Ammon's horn (tissue), 1 donor: ENCODE data around the gene OR51B2.

Source experiments
- DNase-seq: peaks from one replicate; pipeline ENCODE4 v3.0.0-alpha.2; 2016; ENCODE audit warnings: low spot score

Gene OR51B2

DNA sequence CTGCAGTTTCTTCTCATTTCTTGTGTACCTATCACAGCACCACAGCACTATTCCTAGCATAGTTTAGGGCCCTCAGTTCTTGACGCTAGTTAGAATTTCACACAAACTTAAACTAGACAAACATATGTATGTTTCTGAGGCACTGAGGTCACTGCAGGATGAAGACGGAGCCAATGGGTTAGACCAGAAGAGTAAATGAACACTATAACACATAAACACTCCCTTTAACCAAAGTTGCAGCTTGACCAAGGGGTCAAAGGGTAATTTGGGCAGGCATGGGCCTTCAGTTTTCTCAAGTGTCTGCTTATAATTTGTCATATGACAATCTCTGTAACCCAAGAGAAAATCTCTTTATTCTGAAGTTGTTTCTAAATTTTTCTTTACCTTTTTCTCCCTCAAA is 41.5 kb downstream of the OR51B2 start:
- no peak for DNase-seq

DNA sequence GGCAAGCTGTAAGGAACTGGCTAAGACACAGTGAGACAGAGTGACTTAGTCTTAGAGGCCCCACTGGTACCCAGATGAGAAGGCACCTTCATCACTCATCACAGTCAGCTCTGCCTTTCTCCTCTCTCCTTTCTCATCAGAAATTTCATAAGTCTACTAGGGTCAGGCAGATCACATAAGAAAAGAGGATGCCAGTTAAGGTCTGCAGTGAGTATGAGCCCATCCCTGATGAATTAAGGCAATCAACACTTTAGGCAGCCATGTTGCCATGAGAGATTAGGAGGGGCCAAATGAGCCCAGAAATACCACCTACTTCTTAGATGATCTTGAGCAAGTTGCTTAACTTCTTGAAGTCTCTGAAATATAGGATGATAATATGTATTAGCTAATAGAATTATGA is 42.5 kb downstream of the OR51B2 start:
- no peak for DNase-seq

DNA sequence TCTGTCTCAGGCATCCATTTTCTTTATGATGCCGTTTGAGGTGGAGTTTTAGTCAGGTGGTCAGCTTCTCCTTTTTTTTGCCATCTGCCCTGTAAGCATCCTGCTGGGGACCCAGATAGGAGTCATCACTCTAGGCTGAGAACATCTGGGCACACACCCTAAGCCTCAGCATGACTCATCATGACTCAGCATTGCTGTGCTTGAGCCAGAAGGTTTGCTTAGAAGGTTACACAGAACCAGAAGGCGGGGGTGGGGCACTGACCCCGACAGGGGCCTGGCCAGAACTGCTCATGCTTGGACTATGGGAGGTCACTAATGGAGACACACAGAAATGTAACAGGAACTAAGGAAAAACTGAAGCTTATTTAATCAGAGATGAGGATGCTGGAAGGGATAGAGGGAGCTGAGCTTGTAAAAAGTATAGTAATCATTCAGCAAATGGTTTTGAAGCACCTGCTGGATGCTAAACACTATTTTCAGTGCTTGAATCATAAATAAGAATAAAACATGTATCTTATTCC is 43.5 kb downstream of the OR51B2 start:
- DNase-seq: no peak

DNA sequence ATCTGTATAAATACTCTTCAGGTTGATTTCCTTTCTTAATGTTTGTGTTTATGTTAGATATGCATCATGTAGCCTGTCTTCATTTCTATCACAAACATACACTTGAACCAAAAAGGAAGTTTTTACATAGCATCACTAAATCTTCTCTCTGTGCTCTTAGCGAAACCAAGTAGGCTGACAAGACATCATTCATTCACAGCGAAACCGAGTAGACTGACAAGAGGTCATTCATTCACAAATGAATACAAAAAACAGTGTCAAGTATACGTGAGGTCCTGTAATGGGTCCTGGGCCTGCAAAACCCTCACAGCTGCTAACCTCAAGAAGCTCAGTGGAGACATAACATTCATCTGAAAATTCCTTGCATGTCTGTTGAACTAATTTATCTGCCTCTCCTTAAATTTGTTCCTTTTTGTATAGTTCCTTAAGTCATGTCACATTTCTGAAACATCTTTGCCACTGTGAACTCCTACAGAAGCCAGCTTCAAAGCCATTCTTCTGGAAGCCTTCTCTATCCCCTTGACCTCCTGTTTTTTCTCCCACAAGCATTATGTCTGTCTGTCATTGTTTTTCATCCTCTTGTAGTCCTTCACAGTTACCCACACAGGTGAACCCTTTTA is 44.5 kb downstream of the OR51B2 start:
- no peak for DNase-seq

DNA sequence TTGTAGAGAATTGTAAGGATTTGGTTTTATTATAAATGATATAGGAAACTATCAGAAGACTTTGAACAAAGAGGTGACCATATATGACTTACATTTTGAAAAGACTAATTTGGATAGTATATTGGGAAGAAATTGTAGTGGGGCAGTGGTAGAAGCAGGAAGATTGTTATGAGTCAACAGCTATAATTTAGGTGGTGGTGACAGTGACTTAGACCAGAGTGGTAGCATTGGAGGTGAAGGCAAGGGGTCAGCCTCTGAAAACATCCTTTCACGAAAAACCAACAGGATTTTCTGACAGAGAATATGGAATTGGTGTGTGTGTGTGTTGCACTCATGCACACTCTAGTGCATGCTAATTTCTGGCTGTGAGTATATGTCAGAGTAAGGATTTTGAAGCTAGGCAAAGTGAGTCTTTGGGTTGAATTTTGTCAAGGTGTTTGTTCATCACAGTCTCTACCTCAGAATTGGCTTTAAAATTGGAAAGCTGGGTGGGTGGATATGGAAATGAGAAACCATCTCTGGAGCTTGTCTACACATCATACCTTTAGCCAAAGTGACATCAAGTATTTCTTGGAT is 46.2 kb downstream of the OR51B2 start:
- no peak for DNase-seq

DNA sequence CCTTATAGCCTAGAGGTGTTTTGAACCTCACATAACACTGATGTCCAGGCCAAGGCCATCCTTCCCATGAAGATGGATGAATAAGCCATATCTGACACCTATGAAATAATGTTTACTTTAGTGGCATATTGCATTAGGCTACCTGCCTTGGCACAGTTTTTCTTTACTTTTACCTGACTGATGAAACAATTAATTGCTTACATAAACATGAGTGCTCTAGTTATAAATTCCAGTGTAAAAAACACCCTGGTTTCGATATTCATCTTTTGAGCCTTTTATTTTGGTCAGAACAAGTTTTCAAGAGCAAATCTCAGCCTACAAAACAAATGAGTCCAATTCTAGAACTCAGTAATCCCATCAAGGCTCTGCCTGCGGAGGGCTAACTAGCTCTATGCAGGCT is 47.4 kb downstream of the OR51B2 start:
- DNase-seq: no peak

DNA sequence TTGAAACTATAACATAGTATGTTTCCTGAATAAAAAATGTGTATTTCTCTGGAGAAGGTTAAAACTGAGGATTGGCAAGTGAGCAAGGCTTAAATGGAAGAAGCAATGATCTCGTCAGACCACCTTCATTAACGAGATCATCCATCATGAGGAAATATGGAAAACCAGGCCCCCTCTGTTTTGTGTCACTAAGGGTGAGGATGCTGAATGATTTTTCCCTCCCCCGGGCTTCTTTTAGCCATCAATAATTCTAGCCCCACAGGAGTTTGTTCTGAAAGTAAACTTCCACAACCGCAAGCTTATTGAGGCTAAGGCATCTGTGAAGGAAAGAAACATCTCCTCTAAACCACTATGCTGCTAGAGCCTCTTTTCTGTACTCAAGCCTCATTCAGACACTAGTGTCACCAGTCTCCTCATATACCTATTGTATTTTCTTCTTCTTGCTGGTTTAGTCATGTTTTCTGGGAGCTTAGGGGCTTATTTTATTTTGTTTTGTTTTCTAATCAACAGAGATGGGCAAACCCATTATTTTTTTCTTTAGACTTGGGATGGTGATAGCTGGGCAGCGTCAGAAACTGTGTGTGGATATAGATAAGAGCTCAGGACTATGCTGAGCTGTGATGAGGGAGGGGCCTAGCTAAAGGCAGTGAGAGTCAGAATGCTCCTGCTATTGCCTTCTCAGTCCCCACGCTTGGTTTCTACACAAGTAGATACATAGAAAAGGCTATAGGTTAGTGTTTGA is 48.6 kb downstream of the OR51B2 start:
- DNase-seq: no peak

DNA sequence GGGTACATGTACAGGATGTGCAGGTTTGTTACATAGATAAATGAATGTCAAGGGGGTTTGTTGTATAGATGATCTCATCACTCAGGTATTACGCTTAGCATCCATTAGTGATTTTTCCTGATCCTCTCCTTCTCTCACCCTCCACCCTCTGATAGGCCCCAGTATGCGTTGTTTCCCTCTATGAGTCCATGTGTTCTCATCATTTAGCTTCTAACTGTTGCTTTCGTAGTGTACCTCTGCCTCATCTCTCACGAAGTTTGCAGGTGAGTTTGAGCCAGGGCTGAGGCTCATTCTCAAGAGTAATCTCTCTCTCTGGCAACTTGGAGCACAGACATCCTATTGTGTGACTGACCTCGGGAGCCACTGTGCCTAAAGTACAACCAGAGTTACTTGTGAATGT is 49.7 kb downstream of the OR51B2 start:
- DNase-seq: no peak
